Left lung (tissue), 10 donors: ENCODE results near the gene TDRKH. TPM values are rescaled to one million over a fixed set of nuclear protein-coding genes. Genes with fewer than 3 reads are reported as not detected.

Experiments
- ATAC-seq: fragments of 200-7000 bp; cut with Tn5 transposase; one replicate; pipeline ENCODE4 v1.9.1; 2020; ENCODE audit warnings: moderate library complexity
- DNase-seq, 4 donors: peaks; one replicate each; pipeline ENCODE4 v3.0.0-alpha.2; 2013 to 2020
- H3K27ac ChIP-seq, 2 donors: fragments of 200-600 bp; sonication (generic) in 1 of 2; one replicate each; pipeline versions ENCODE4 v1.5.0 to v1.8.0; 2020 to 2021
- H3K27me3 ChIP-seq, 2 donors: fragments of 200-600 bp; sonication (generic) in 1 of 2; one replicate each; pipeline versions ENCODE4 v1.5.0 to v1.8.0; 2020 to 2021
- H3K36me3 ChIP-seq, 2 donors: fragments of 200-600 bp; sonication (generic) in 1 of 2; one replicate each; pipeline versions ENCODE4 v1.5.0 to v1.8.0; 2020 to 2021
- H3K4me1 ChIP-seq, 2 donors: fragments of 200-600 bp; one replicate each; pipeline ENCODE4 v1.8.0; 2021
- H3K4me3 ChIP-seq, 2 donors: fragments of 200-600 bp; sonication (generic) in 1 of 2; one replicate each; pipeline versions ENCODE4 v1.5.0 to v1.8.0; 2020 to 2021; ENCODE audit warnings: mild to moderate bottlenecking in 1 of 2
- H3K9me3 ChIP-seq, 2 donors: fragments of 200-600 bp; sonication (generic) in 1 of 2; one replicate each; pipeline versions ENCODE4 v1.5.0 to v1.8.0; 2020 to 2021
- intact Hi-C, 2 donors: fragments of 100-400 bp; cut with DNase I; formaldehyde crosslinking; loops; one replicate each; pipeline versions ENCODE4 v1.11.2 to v1.14.2; 2022
- polyA plus RNA-seq, 6 donors: library from polyadenylated mRNA; unstranded; fragments of 120-200 nt; gene quantifications; one replicate each; pipeline ENCODE4 v1.2.1, GENCODE V29; 2013; ENCODE audit not compliant: insufficient read length in 6 of 6
- total RNA-seq, 2 donors: library from RNA; stranded (reverse); fragmentation: NEBNext Ultra II Directional; extraction: Animal tissue kit (Norgen Biotek cat#: 25700); gene quantifications; one replicate each; pipeline ENCODE4 v1.2.1, GENCODE V29; 2021
- TF ChIP-seq, protein P1 (sequence below), 2 donors: fragments of 200-600 bp; sonication (generic) in 1 of 2; IDR thresholded peaks; one replicate each; pipeline versions ENCODE4 v1.5.0 to v1.8.0; 2021; ENCODE audit warnings: antibody characterized with exemption in 2 of 2
- donor health status: DM: no; HTN: yes; CAD: no.
- donor health status: DM: no; HTN: no; CAD: no.

The TDRKH gene
- total and polyA plus RNA-seq, 8 donors = 10.5 to 13.3 (median 11.7) TPM

DNA sequence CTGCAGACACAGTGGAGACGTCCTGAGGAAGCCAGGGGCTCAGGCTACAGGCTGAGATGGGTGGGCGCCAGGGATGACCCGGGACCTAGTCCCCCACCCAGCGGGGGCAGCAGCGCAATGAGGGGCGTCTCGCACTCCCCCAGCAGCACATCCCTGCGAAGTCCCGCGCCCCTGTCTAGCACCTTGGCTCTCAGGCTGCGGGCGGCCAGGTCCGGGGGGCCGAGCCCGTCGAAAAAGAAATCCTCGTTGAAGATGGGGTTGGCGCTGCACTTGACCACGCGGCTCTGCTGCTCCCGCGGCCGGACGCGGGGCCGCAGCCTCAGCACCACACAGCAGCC is 47.6 kb upstream of the TDRKH start:
- DNase-seq (peak in 1 of 4 donors; percentile 72), ATAC-seq (no peak)
- Histone ChIP-seq H3K36me3 (no peaks in the 10 kb centered on the region), H3K4me1 (peaks cover 13 to 54% of the 10 kb centered on the region in 2 donors), H3K4me3 (peak overlapping the region; percentile 32 to 42), H3K27me3 (peaks cover 25 to 50% of the 10 kb centered on the region in 2 donors), H3K27ac (peak overlapping the region in 1 of 2 donors; percentile 41), H3K9me3 (no peaks in the 10 kb centered on the region)
- TF ChIP-seq, protein P1, sequence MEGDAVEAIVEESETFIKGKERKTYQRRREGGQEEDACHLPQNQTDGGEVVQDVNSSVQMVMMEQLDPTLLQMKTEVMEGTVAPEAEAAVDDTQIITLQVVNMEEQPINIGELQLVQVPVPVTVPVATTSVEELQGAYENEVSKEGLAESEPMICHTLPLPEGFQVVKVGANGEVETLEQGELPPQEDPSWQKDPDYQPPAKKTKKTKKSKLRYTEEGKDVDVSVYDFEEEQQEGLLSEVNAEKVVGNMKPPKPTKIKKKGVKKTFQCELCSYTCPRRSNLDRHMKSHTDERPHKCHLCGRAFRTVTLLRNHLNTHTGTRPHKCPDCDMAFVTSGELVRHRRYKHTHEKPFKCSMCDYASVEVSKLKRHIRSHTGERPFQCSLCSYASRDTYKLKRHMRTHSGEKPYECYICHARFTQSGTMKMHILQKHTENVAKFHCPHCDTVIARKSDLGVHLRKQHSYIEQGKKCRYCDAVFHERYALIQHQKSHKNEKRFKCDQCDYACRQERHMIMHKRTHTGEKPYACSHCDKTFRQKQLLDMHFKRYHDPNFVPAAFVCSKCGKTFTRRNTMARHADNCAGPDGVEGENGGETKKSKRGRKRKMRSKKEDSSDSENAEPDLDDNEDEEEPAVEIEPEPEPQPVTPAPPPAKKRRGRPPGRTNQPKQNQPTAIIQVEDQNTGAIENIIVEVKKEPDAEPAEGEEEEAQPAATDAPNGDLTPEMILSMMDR (IDR thresholded peaks at IDR 0.05) = no peak
- intact Hi-C loops = no loop called here

DNA sequence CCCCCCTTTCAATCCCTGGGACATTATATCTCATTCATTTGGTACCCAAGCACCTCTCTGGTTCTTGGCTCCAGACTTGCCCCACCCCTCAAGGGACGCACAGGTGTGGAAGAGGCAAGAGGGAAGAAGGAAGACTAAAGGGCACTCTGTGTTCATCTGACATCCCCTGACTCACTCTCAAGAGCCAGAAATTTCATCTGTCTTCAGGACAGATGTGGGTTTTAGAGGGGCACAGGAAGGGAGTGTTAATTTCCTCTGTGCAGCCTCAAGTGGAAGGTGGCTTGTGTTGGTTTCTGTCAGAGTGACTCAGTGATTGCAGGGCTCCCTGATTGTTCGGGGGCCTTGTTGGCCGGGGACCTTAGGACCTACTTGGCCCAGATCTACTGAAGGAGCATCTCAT is 46.9 kb upstream of the TDRKH start:
- no peaks in the 10 kb centered on the region for H3K9me3 ChIP-seq
- no peak overlapping the region for H3K4me3 ChIP-seq
- DNase-seq (no peak), ATAC-seq (no peak)
- H3K36me3 ChIP-seq = no peaks in the 10 kb centered on the region
- TF ChIP-seq, protein P1 (IDR thresholded peaks at IDR 0.05) = no peak
- intact Hi-C loops = no loop called here
- H3K4me1 ChIP-seq = peaks cover 15 to 60% of the 10 kb centered on the region in 2 donors
- H3K27me3 ChIP-seq = peaks cover 25 to 50% of the 10 kb centered on the region in 2 donors
- H3K27ac ChIP-seq = no peak overlapping the region

DNA sequence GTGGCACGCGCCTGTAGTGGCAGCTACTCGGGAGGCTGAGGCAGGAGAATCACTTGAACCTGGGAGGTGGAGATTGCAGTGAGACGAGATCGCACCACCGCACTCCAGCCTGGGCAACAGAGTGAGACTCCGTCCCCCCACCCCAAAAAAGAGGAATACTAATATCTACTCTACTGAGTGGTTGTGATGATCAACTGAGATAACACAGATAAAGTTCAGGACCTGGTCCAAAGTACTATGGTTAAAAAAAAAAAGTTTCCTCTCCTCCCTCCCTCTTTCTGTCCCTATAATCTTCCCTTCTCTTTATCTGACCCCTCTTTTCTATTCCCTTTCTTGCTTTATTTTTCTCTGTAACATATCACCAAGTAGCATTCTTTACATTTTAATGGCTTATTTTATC is 45.3 kb upstream of the TDRKH start:
- ATAC-seq = no peak
- intact Hi-C loops = no loop called here

DNA sequence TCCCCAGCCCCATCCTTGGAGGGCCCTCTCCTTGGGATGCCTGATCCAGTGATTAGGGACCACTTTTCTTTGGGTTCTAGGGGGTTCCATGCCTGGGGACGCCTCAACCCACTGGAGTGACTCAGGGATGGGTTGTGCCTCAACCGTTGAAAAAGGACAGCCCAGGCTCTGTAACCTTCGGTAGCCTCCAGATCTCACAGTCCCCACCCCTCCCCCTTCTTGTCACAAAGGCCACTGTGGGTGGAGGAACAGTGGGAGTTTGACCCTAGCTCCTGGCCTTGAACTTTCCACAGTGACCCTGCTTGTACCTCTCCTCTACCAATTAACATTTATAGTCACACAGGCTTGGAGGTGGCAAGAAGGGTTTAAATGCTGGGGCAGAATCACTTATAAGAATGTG is 43.9 kb upstream of the TDRKH start:
- DNase-seq (no peak), ATAC-seq (no peak)
- TF ChIP-seq, protein P1 (IDR thresholded peaks at IDR 0.05) = no peak
- peaks cover 16 to 26% of the 10 kb centered on the region in 2 donors for H3K27me3 ChIP-seq
- no peak overlapping the region for H3K4me3 ChIP-seq
- H3K4me1 ChIP-seq = peaks cover 8 to 66% of the 10 kb centered on the region in 2 donors
- no peak overlapping the region for H3K27ac ChIP-seq
- intact Hi-C loops = no loop called here
- H3K36me3 ChIP-seq = no peaks in the 10 kb centered on the region
- no peaks in the 10 kb centered on the region for H3K9me3 ChIP-seq

More for the DNA sequence above, 45.3 kb upstream of the TDRKH start:
- Histone ChIP-seq H3K9me3 (no peaks in the 10 kb centered on the region), H3K27ac (no peak overlapping the region), H3K4me1 (peaks cover 15 to 67% of the 10 kb centered on the region in 2 donors), H3K27me3 (peaks cover 25 to 39% of the 10 kb centered on the region in 2 donors), H3K4me3 (no peak overlapping the region), H3K36me3 (no peaks in the 10 kb centered on the region)
- DNase-seq = no peak
- TF ChIP-seq, protein P1 (IDR thresholded peaks at IDR 0.05) = no peak

DNA sequence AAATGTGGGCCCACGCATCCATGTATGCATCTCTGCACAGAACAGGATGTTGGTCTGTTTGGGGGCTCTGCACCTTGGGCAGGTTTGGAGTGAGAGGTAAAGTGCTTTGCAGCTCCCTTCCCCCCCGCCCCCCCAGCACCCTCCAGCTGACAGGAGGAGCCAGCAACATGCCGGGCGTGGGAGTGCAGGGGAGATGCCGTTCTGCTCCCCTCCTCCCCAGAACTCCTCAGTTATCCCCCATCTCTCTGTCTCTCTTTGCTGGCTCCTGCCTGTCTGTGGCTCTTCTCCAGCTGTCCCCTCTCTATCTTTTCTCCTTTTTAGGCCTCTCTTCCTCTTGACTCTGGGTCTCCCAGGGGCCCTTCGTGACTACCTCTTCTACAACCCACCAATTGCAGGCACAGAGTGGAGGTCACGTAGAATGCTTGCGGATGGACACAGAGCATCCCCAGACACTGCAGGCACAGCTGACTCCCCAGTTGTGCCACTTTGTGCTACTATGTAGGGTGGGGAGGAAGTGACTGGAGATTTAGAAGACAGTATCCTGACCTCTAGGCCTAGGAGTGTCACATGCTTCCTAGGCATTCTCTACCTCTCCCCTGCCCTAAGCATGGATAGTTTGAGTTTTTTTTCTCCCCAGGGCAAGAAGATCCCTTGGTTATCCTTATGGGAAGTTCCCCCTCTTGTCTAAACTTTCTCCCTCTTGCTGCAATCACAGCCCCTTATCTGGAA is 43.0 kb upstream of the TDRKH start:
- peaks cover 12 to 17% of the 10 kb centered on the region in 2 donors for H3K27me3 ChIP-seq
- H3K27ac ChIP-seq = no peak overlapping the region
- H3K9me3 ChIP-seq = no peaks in the 10 kb centered on the region
- intact Hi-C loops = no loop called here
- TF ChIP-seq, protein P1 (IDR thresholded peaks at IDR 0.05) = no peak
- H3K4me3 ChIP-seq = no peak overlapping the region
- no peaks in the 10 kb centered on the region for H3K36me3 ChIP-seq
- no peak for DNase-seq
- no peak for ATAC-seq
- peaks cover 3 to 66% of the 10 kb centered on the region in 2 donors for H3K4me1 ChIP-seq
